Brain microvascular endothelial cell (primary cell): ENCODE data around the gene LCE4A.

Experiments
- DNase-seq: peaks from one replicate; pipeline ENCODE4 v3.0.0-alpha.2; 2020
- H3K27ac ChIP-seq: fragments of 250-450 bp; sonication (Bioruptor Pico); 2 replicates; pipeline ENCODE4 v1.5.1; 2020; ENCODE audit warnings: mild to moderate bottlenecking, moderate library complexity
- H3K27me3 ChIP-seq: fragments of 250-450 bp; sonication (Bioruptor Pico); replicated peaks from 2 replicates; pipeline ENCODE4 v1.5.1; 2020; ENCODE audit warnings: mild to moderate bottlenecking
- H3K36me3 ChIP-seq: fragments of 250-450 bp; sonication (Bioruptor Pico); replicated peaks from 2 replicates; pipeline ENCODE4 v1.5.1; 2020; ENCODE audit warnings: mild to moderate bottlenecking
- H3K4me3 ChIP-seq: 2 replicates; pipeline ENCODE4 v1.5.1; 2011; ENCODE audit warnings: low read depth, mild to moderate bottlenecking, control low read depth, low read length, moderate library complexity
- in situ Hi-C: cut with HindIII; loops from 2 replicates; pipeline ENCODE4 v1.10.0; 2017; ENCODE audit warnings: low sequenced_read_pairs, low pct_ligation_motif_present
- TF ChIP-seq, protein P1 (sequence below): IDR thresholded peaks from 2 replicates; pipeline ENCODE4 v1.5.1; 2011; ENCODE audit warnings: low read depth, mild to moderate bottlenecking, moderate library complexity, low read length, control low read depth, inconsistent platforms; ENCODE audit errors: missing control alignments

LCE4A gene

DNA sequence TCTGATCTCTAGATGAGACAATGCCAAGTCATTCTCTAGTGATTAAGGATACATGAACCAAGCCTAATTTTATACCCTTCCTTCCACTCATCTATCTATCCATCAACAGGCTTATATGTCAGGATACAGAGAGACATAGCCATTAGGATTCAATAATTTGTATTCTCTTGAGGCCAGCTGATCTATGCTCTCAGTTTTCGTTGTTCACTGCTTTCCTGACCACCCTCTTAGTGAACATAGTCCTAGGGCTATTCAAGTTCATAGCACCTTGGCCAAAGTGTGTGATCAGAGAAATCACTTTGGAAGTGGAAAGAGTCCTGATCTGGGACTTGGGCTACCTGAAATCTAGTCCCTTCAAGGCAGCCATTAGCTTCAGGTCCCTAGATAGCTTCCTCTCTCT, 45.6 kb downstream of the LCE4A start:
- Histone ChIP-seq H3K4me3 (no peak overlapping the region), H3K36me3 (no peaks in the 10 kb centered on the region), H3K27ac (no peak overlapping the region), H3K27me3 (no peaks in the 10 kb centered on the region)
- in situ Hi-C loops: no loop called here
- TF ChIP-seq, protein P1, sequence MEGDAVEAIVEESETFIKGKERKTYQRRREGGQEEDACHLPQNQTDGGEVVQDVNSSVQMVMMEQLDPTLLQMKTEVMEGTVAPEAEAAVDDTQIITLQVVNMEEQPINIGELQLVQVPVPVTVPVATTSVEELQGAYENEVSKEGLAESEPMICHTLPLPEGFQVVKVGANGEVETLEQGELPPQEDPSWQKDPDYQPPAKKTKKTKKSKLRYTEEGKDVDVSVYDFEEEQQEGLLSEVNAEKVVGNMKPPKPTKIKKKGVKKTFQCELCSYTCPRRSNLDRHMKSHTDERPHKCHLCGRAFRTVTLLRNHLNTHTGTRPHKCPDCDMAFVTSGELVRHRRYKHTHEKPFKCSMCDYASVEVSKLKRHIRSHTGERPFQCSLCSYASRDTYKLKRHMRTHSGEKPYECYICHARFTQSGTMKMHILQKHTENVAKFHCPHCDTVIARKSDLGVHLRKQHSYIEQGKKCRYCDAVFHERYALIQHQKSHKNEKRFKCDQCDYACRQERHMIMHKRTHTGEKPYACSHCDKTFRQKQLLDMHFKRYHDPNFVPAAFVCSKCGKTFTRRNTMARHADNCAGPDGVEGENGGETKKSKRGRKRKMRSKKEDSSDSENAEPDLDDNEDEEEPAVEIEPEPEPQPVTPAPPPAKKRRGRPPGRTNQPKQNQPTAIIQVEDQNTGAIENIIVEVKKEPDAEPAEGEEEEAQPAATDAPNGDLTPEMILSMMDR: no peak
- DNase-seq: no peak

DNA sequence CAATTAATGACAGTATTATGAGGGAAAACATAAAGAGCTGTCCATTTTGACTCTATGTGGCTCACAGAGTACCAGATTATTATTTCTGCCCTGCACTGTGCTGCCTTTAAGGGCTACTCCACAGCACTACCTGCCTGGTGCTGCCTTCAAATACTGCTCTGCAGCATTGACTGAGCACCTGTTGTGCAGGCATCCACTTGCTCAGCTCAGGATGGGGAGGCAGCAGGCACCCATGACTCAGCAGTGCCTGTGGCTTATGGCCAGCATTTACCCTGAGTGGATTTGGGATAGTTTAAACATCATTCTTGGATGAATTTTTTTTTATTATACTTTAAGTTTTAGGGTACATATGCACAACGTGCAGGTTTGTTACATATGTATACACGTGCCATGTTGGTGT, 48.9 kb downstream of the LCE4A start:
- Histone ChIP-seq H3K4me3 (no peak overlapping the region), H3K36me3 (no peaks in the 10 kb centered on the region), H3K27ac (no peak overlapping the region), H3K27me3 (no peaks in the 10 kb centered on the region)
- DNase-seq: no peak
- TF ChIP-seq, protein P1: no peak
- in situ Hi-C loops: no loop called here

DNA sequence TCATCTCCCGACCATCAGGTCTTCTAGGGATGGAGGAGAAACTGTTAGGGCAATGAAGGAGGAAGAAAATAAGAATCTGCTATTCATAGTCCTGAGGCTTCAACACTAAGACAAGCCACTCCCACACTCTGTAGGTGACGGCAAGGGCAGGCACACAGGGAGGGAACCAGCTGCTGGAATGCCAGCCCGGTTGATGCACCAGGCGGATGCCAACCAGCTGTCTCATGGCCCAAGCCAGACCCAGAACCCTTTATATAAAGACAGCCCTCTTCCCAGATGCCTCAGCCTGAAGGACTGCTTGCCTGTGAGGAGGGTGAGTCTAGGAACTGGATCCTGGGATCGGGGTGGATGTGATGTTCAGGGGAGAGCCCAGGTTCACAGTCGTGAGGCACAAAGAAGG, 49.8 kb downstream of the LCE4A start, which contains the start of gene KPRP:
KPRP (plus strand) TSS at position 279 of the 400 bp plus-strand sequence. CDS start 1,564 bp downstream, outside the sequence.
- no peak for DNase-seq
- Histone ChIP-seq H3K4me3 (no peak within 1 kb of the TSS), H3K27ac (no peak within 1 kb of the TSS), H3K27me3 (no peaks in the 10 kb centered on the region), H3K36me3 (no peaks in the 10 kb centered on the region)
- TF ChIP-seq, protein P1: no peak
- in situ Hi-C loops: no loop called here

DNA sequence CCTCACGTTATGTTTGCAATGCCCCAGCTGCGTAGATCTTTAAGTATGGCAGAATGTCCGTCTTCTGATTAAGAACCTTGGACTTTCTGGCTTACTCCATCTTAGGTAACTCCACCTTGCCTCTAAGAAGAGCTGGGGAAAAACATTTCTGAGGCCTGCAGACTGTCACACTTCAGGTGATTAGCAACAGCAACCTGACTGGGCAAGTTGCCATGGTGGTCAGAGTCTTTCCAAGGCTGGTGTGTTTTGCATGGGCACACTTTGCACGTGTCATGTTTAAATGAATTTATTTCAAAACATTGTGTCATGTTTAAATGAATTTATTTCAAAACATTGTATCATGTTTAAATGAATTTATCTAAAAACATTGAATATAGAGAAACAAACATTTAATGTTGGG, 50.7 kb downstream of the LCE4A start:
- H3K27ac ChIP-seq: no peak overlapping the region
- H3K27me3 ChIP-seq: no peaks in the 10 kb centered on the region
- no peak overlapping the region for H3K4me3 ChIP-seq
- TF ChIP-seq, protein P1: no peak
- no peak for DNase-seq
- in situ Hi-C loops: no loop called here
- no peaks in the 10 kb centered on the region for H3K36me3 ChIP-seq
